Lower lobe of right lung (tissue), 2 donors: Measurements from ENCODE around the gene RBBP4. TPM values are rescaled to one million over a fixed set of nuclear protein-coding genes. Genes with fewer than 3 reads are reported as not detected.
A peak's percentile ranks its signal among the peaks of the same experiment; 100 is the strongest.

Source experiments
- ATAC-seq, 2 donors: fragments of 200-7000 bp; cut with Tn5 transposase; one replicate each; pipeline ENCODE4 v1.9.1; 2020 to 2022; ENCODE audit warnings: mild to moderate bottlenecking in 2 of 2, moderate library complexity in 2 of 2
- DNase-seq: peaks from one replicate; pipeline ENCODE4 v3.0.0-alpha.2; 2020
- H3K27ac ChIP-seq: fragments of 200-600 bp; one replicate; pipeline ENCODE4 v1.8.0; 2022
- H3K27me3 ChIP-seq: fragments of 200-600 bp; one replicate; pipeline ENCODE4 v1.8.0; 2022; ENCODE audit warnings: low read depth
- H3K36me3 ChIP-seq: fragments of 200-600 bp; one replicate; pipeline ENCODE4 v1.8.0; 2022; ENCODE audit warnings: mild to moderate bottlenecking
- H3K4me1 ChIP-seq: fragments of 200-600 bp; one replicate; pipeline ENCODE4 v1.8.0; 2022
- H3K4me3 ChIP-seq: fragments of 200-600 bp; one replicate; pipeline ENCODE4 v1.8.0; 2022; ENCODE audit warnings: mild to moderate bottlenecking
- H3K9me3 ChIP-seq: fragments of 200-600 bp; one replicate; pipeline ENCODE4 v1.8.0; 2022
- CTCF ChIP-seq: fragments of 200-600 bp; IDR thresholded peaks from one replicate; pipeline ENCODE4 v1.8.0; 2022; ENCODE audit warnings: antibody characterized with exemption, mild to moderate bottlenecking
- intact Hi-C: fragments of 100-400 bp; cut with DNase I; formaldehyde crosslinking; loops from one replicate; pipeline ENCODE4 v1.11.0; 2022
- long read RNA-seq: library from polyadenylated mRNA; unstranded; transcript quantifications from one replicate; pipeline ENCODE4 v2.0.0, GENCODE V29; 2021
- total RNA-seq: library from RNA; stranded (reverse); fragmentation: NEBNext Ultra II Directional; extraction: Animal tissue kit (Norgen Biotek cat#: 25700); gene quantifications from one replicate; pipeline ENCODE4 v1.2.1, GENCODE V29; 2021
- donor health status: DM: no; HTN: yes; CAD: no; lungs with severe emphysema.

RBBP4 gene
- 155 TPM for total RNA-seq
- long read RNA-seq, full-length matches to known transcripts = 183 of 213 reads
- long read RNA-seq, partial matches to known transcripts = 7 of 213 reads
- long read RNA-seq, other reads (novel, unspliced or antisense) = 23 of 213 reads

GRCh38 chr1:32650752-32651460, at the start of gene RBBP4:
TSS of gene RBBP4 (plus strand) at chr1:32651208. CDS start at chr1:32651307, 99 bp downstream.
- intact Hi-C loops = no loop called here
- Histone ChIP-seq H3K4me3 (peak within 1 kb of the TSS; percentile 83), H3K9me3 (no peaks in the 10 kb centered on the region), H3K36me3 (peaks cover 34% of the 10 kb centered on the region), H3K4me1 (peaks cover 58% of the 10 kb centered on the region), H3K27ac (peak within 1 kb of the TSS; percentile 100), H3K27me3 (no peaks in the 10 kb centered on the region)
- peak; percentile 98 for DNase-seq
- peak; percentile 97 to 98 for ATAC-seq
- TF ChIP-seq CTCF = peak; percentile 7

GRCh38 chr1:32605711-32606424, 45.1 kb upstream of the RBBP4 start:
- peaks cover 1% of the 10 kb centered on the region for H3K36me3 ChIP-seq
- no peaks in the 10 kb centered on the region for H3K27me3 ChIP-seq
- no peaks in the 10 kb centered on the region for H3K4me1 ChIP-seq
- H3K9me3 ChIP-seq = no peaks in the 10 kb centered on the region
- no peak for DNase-seq
- no peak for TF ChIP-seq CTCF
- H3K27ac ChIP-seq = no peak overlapping the region
- intact Hi-C loops = no loop called here
- ATAC-seq = no peak
- no peak overlapping the region for H3K4me3 ChIP-seq

GRCh38 chr1:32606565-32607371, 44.2 kb upstream of the RBBP4 start:
- Histone ChIP-seq H3K27me3 (no peaks in the 10 kb centered on the region), H3K4me3 (no peak overlapping the region), H3K36me3 (no peaks in the 10 kb centered on the region), H3K27ac (no peak overlapping the region), H3K4me1 (peaks cover 3% of the 10 kb centered on the region), H3K9me3 (no peaks in the 10 kb centered on the region)
- intact Hi-C loops = no loop called here
- DNase-seq (no peak), ATAC-seq (no peak)
- TF ChIP-seq CTCF = no peak

GRCh38 chr1:32609180-32609579, 41.8 kb upstream of the RBBP4 start:
- Histone ChIP-seq H3K27ac (no peak overlapping the region), H3K4me1 (peaks cover 14% of the 10 kb centered on the region), H3K4me3 (no peak overlapping the region), H3K36me3 (no peaks in the 10 kb centered on the region), H3K27me3 (no peaks in the 10 kb centered on the region), H3K9me3 (no peaks in the 10 kb centered on the region)
- no peak for DNase-seq
- TF ChIP-seq CTCF = no peak
- ATAC-seq = no peak
- intact Hi-C loops = no loop called here

GRCh38 chr1:32611859-32612188, 39.2 kb upstream of the RBBP4 start:
- no peaks in the 10 kb centered on the region for H3K9me3 ChIP-seq
- no peaks in the 10 kb centered on the region for H3K27me3 ChIP-seq
- DNase-seq (no peak), ATAC-seq (no peak)
- peak overlapping the region; percentile 62 for H3K4me3 ChIP-seq
- no peaks in the 10 kb centered on the region for H3K36me3 ChIP-seq
- peaks cover 14% of the 10 kb centered on the region for H3K4me1 ChIP-seq
- peak overlapping the region; percentile 49 for H3K27ac ChIP-seq
- intact Hi-C loops = no loop called here
- TF ChIP-seq CTCF = no peak
